KMS-11 (cell line): ENCODE results near the gene ABCC4.

ENCODE experiments used
- H2AFZ ChIP-seq: fragments of 200-600 bp; sonication (generic); 2 replicates; pipeline ENCODE4 v1.6.1; 2016; ENCODE audit warnings: antibody characterized with exemption, mixed run types, low read depth
- H3K27ac ChIP-seq: fragments of 200-600 bp; sonication (generic); 2 replicates; pipeline ENCODE4 v1.6.1; 2016; ENCODE audit warnings: mild to moderate bottlenecking, mixed run types
- H3K27me3 ChIP-seq: fragments of 200-600 bp; sonication (generic); 2 replicates; pipeline ENCODE4 v1.6.1; 2017; ENCODE audit warnings: mild to moderate bottlenecking, low read depth, mixed run types, moderate library complexity; ENCODE audit not compliant: insufficient read depth
- H3K36me3 ChIP-seq: fragments of 200-600 bp; sonication (generic); 2 replicates; pipeline ENCODE4 v1.6.1; 2017; ENCODE audit warnings: mild to moderate bottlenecking, mixed run types; ENCODE audit not compliant: insufficient read depth
- H3K4me1 ChIP-seq: fragments of 200-600 bp; sonication (generic); 2 replicates; pipeline ENCODE4 v1.6.1; 2016; ENCODE audit warnings: mild to moderate bottlenecking, low read depth, mixed run types; ENCODE audit not compliant: poor library complexity, severe bottlenecking
- H3K4me2 ChIP-seq: fragments of 200-600 bp; sonication (generic); 2 replicates; pipeline ENCODE4 v1.7.0; 2016; ENCODE audit warnings: mild to moderate bottlenecking, mixed run types
- H3K4me3 ChIP-seq: fragments of 200-600 bp; sonication (generic); IDR thresholded peaks from 2 replicates; pipeline ENCODE4 v1.6.1; 2017; ENCODE audit warnings: low read depth, low read length, mixed read lengths; ENCODE audit not compliant: insufficient read depth
- H3K79me2 ChIP-seq: fragments of 200-600 bp; sonication (generic); 2 replicates; pipeline ENCODE4 v1.6.1; 2016; ENCODE audit warnings: low read depth, mixed run types; ENCODE audit not compliant: insufficient read depth
- H3K9ac ChIP-seq: fragments of 200-600 bp; sonication (generic); 2 replicates; pipeline ENCODE4 v1.6.1; 2016; ENCODE audit warnings: mild to moderate bottlenecking, mixed run types
- H4K20me1 ChIP-seq: fragments of 200-600 bp; sonication (generic); 2 replicates; pipeline ENCODE4 v1.6.1; 2016; ENCODE audit warnings: mild to moderate bottlenecking, mixed run types; ENCODE audit not compliant: insufficient read depth
- TF ChIP-seq, protein P1 (sequence below): fragments of 200-600 bp; sonication (generic); conservative IDR thresholded peaks from 2 replicates; pipeline ENCODE4 v1.6.1; 2017; ENCODE audit warnings: low read depth, mild to moderate bottlenecking, antibody characterized with exemption, low read length, moderate library complexity, mixed read lengths

Gene ABCC4

DNA sequence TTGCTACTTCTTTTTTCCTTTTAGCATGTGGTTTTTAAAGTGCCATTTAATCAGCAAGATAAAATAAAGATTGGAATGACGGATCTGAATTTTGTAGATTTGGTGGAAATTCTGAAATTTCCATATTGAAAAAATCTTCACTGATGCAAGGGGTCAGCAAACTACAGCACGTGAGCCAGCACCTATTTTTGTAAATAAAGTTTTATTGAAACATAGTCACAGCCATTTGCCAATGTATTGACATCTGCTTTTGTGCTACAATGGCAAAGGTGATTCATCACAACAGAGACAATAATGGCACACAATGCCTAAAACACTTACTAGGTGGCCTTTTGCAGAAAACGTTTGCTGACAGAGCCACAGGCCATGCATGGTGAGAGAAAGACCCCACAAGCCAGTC, 226.4 kb downstream of the ABCC4 start:
- TF ChIP-seq, protein P1, sequence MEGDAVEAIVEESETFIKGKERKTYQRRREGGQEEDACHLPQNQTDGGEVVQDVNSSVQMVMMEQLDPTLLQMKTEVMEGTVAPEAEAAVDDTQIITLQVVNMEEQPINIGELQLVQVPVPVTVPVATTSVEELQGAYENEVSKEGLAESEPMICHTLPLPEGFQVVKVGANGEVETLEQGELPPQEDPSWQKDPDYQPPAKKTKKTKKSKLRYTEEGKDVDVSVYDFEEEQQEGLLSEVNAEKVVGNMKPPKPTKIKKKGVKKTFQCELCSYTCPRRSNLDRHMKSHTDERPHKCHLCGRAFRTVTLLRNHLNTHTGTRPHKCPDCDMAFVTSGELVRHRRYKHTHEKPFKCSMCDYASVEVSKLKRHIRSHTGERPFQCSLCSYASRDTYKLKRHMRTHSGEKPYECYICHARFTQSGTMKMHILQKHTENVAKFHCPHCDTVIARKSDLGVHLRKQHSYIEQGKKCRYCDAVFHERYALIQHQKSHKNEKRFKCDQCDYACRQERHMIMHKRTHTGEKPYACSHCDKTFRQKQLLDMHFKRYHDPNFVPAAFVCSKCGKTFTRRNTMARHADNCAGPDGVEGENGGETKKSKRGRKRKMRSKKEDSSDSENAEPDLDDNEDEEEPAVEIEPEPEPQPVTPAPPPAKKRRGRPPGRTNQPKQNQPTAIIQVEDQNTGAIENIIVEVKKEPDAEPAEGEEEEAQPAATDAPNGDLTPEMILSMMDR: no peak
- no peaks in the 10 kb centered on the region for H3K4me1 ChIP-seq

GRCh38 chr13:95073747-95074311, 227.4 kb downstream of the ABCC4 start:
- Histone ChIP-seq H3K27ac (no peak overlapping the region), H2AFZ (no peak overlapping the region), H3K79me2 (no peaks in the 10 kb centered on the region), H3K4me2 (no peak overlapping the region), H3K27me3 (no peaks in the 10 kb centered on the region), H4K20me1 (no peaks in the 10 kb centered on the region), H3K4me1 (no peaks in the 10 kb centered on the region), H3K36me3 (no peaks in the 10 kb centered on the region), H3K4me3 (no peak overlapping the region), H3K9ac (no peak overlapping the region)
- TF ChIP-seq, protein P1: no peak

More for the DNA sequence above, 226.4 kb downstream of the ABCC4 start:
- H3K79me2 ChIP-seq: no peaks in the 10 kb centered on the region
- no peak overlapping the region for H3K9ac ChIP-seq
- H3K27ac ChIP-seq: no peak overlapping the region
- H3K4me2 ChIP-seq: no peak overlapping the region
- H4K20me1 ChIP-seq: no peaks in the 10 kb centered on the region
- H3K36me3 ChIP-seq: no peaks in the 10 kb centered on the region
- no peak overlapping the region for H3K4me3 ChIP-seq
- no peaks in the 10 kb centered on the region for H3K27me3 ChIP-seq
- no peak overlapping the region for H2AFZ ChIP-seq

- H3K4me2 ChIP-seq: no peak overlapping the region
- no peaks in the 10 kb centered on the region for H4K20me1 ChIP-seq
- no peak overlapping the region for H3K27ac ChIP-seq
- no peaks in the 10 kb centered on the region for H3K4me1 ChIP-seq
- H3K79me2 ChIP-seq: no peaks in the 10 kb centered on the region
- TF ChIP-seq, protein P1: no peak
- no peak overlapping the region for H2AFZ ChIP-seq
- H3K4me3 ChIP-seq: no peak overlapping the region
- no peak overlapping the region for H3K9ac ChIP-seq
- no peaks in the 10 kb centered on the region for H3K36me3 ChIP-seq
- H3K27me3 ChIP-seq: no peaks in the 10 kb centered on the region
Observed at GRCh38 chr13:95067303-95067702, 233.9 kb downstream of the ABCC4 start.

- Histone ChIP-seq H3K27ac (no peak overlapping the region), H3K9ac (no peak overlapping the region), H3K36me3 (no peaks in the 10 kb centered on the region), H4K20me1 (no peaks in the 10 kb centered on the region), H3K79me2 (no peaks in the 10 kb centered on the region), H3K4me3 (no peak overlapping the region), H2AFZ (no peak overlapping the region), H3K27me3 (no peaks in the 10 kb centered on the region), H3K4me2 (no peak overlapping the region), H3K4me1 (no peaks in the 10 kb centered on the region)
- TF ChIP-seq, protein P1: no peak
Observed at GRCh38 chr13:95060014-95060519, 241.2 kb downstream of the ABCC4 start.
